HepG2 (cell line): ENCODE measurements around the gene MAGI1. TPM values are rescaled to one million over a fixed set of nuclear protein-coding genes. Genes with fewer than 3 reads are reported as not detected.

ENCODE experiments used
- ATAC-seq: fragments of 200-7000 bp; cut with Tn5 transposase; 3 replicates; pipeline ENCODE4 v1.9.1; 2020; ENCODE audit warnings: mild to moderate bottlenecking, moderate library complexity
- BruUV-seq: library from RNA; stranded (reverse); fragments of 400-500 nt; replicated peaks from 2 replicates; lab custom pipeline; 2021; lab: Mats Ljungman, UMichigan
- CTCF ChIA-PET: fragments of 300-600 bp; formaldehyde crosslinking; extraction: SDS; loops from one replicate; lab custom pipeline; 2021; ENCODE audit warnings: low total read pairs, inconsistent platforms, low intra/inter-chr PET ratio; lab: Yijun Ruan, JAX
- POLR2A ChIA-PET: fragments of 350-600 bp; sonication (Branson Sonifier 250); formaldehyde crosslinking; loops from one replicate; lab custom pipeline; 2020; ENCODE audit warnings: antibody characterized with exemption, inconsistent platforms; lab: Yijun Ruan, JAX
- DNase-seq: peaks from one replicate; pipeline ENCODE4 v3.0.0-alpha.2; 2015; ENCODE audit warnings: low spot score
- FAIRE-seq: peaks from 3 replicates; lab custom pipeline; 2011; peaks lifted over from hg19 to GRCh38; lab: Jason Lieb, UNC
- H2AFZ ChIP-seq: one replicate; pipeline ENCODE4 v1.6.1; 2011; ENCODE audit warnings: low read length, inconsistent platforms
- H3K27ac ChIP-seq: fragments of 300-600 bp; 3 replicates; pipeline ENCODE4 v1.8.0; 2011; ENCODE audit warnings: mixed run types, mild to moderate bottlenecking, mixed read lengths, low read length, inconsistent platforms; ENCODE audit not compliant: insufficient read depth; ENCODE audit errors: extremely low read length
- H3K27me3 ChIP-seq, 2 experiments: fragments of 200-600 bp in 1 of 2; 2 replicates in 1 of 2; 3 replicates in 1 of 2; pipeline versions ENCODE4 v1.6.0 to v1.8.0; 2011; ENCODE audit warnings: low read length in 2 of 2, mild to moderate bottlenecking in 2 of 2, moderate library complexity in 2 of 2, inconsistent platforms in 1 of 2; ENCODE audit not compliant: insufficient read depth in 2 of 2, control insufficient read depth in 1 of 2
- H3K36me3 ChIP-seq, 2 experiments: fragments of 200-600 bp in 1 of 2; replicated peaks in 1 of 2; 2 replicates in 1 of 2; 3 replicates in 1 of 2; pipeline versions ENCODE4 v1.5.1 to v1.8.0; 2011; ENCODE audit warnings: low read length in 2 of 2, inconsistent platforms in 1 of 2; ENCODE audit not compliant: insufficient read depth in 2 of 2, control insufficient read depth in 1 of 2
- H3K4me1 ChIP-seq: 2 replicates; pipeline ENCODE4 v1.5.1; 2012; ENCODE audit warnings: low read length, inconsistent platforms; ENCODE audit not compliant: insufficient read depth
- H3K4me2 ChIP-seq: 2 replicates; pipeline ENCODE4 v1.6.0; 2011; ENCODE audit warnings: low read depth, low read length, inconsistent platforms
- H3K4me3 ChIP-seq, 3 experiments: fragments of 200-600 bp in 1 of 3; sonication (generic), shearing (Covaris generic) in 1 of 3; replicated peaks in 1 of 3; 2 replicates each; pipeline ENCODE4 v1.5.1; 2011 to 2016; ENCODE audit warnings: low read length in 3 of 3, inconsistent platforms in 2 of 3, low read depth in 2 of 3, mild to moderate bottlenecking in 2 of 3, control low read depth in 1 of 3, mixed read lengths in 1 of 3; ENCODE audit not compliant: insufficient read depth in 1 of 3
- H3K79me2 ChIP-seq: one replicate; pipeline ENCODE4 v1.6.1; 2011; ENCODE audit warnings: low read length, inconsistent platforms; ENCODE audit not compliant: insufficient read depth
- H3K9ac ChIP-seq: 2 replicates; pipeline ENCODE4 v1.6.0; 2011; ENCODE audit warnings: mild to moderate bottlenecking, low read depth, low read length, inconsistent platforms; ENCODE audit not compliant: insufficient read depth
- H3K9me3 ChIP-seq: 2 replicates; pipeline ENCODE4 v1.5.1; 2012; ENCODE audit warnings: mild to moderate bottlenecking, low read length
- H4K20me1 ChIP-seq: 2 replicates; pipeline ENCODE4 v1.6.0; 2011; ENCODE audit warnings: inconsistent platforms, mild to moderate bottlenecking, low read length, moderate library complexity; ENCODE audit not compliant: insufficient read depth
- CBFB ChIP-seq: sonication (generic); formaldehyde crosslinking; IDR thresholded peaks from 2 replicates; pipeline ENCODE4 v1.4.0; 2020; ENCODE audit warnings: missing genetic modification reagents
- ELF3 ChIP-seq: IDR thresholded peaks from 2 replicates; pipeline ENCODE4 v1.6.1; 2016; ENCODE audit warnings: missing genetic modification reagents, missing compliant biosample characterization
- KDM2A ChIP-seq: sonication (generic); formaldehyde crosslinking; IDR thresholded peaks from 2 replicates; pipeline ENCODE4 v1.4.0; 2020; ENCODE audit warnings: low read depth, missing genetic modification reagents, borderline replicate concordance
- MED13 ChIP-seq: sonication (generic); formaldehyde crosslinking; IDR thresholded peaks from 2 replicates; pipeline ENCODE4 v1.5.0; 2020; ENCODE audit warnings: missing genetic modification reagents
- NFE2 ChIP-seq: sonication (generic); formaldehyde crosslinking; IDR thresholded peaks from 2 replicates; pipeline ENCODE4 v1.4.0; 2020; ENCODE audit warnings: missing genetic modification reagents
- SKIL ChIP-seq: sonication (generic); formaldehyde crosslinking; IDR thresholded peaks from 2 replicates; pipeline ENCODE4 v1.8.0; 2022; ENCODE audit warnings: missing genetic modification reagents, mild to moderate bottlenecking, moderate library complexity, borderline replicate concordance
- XBP1 ChIP-seq: sonication (generic); formaldehyde crosslinking; IDR thresholded peaks from 2 replicates; pipeline ENCODE4 v1.5.0; 2020; ENCODE audit warnings: missing genetic modification reagents
- ZBTB7B ChIP-seq: sonication (generic); formaldehyde crosslinking; IDR thresholded peaks from 2 replicates; pipeline ENCODE4 v1.4.0; 2020; ENCODE audit warnings: missing genetic modification reagents
- ZNF256 ChIP-seq: sonication (generic); formaldehyde crosslinking; conservative IDR thresholded peaks from 2 replicates; pipeline ENCODE4 v1.4.0; 2020; ENCODE audit warnings: missing genetic modification reagents
- ZNF350 ChIP-seq: sonication (generic); formaldehyde crosslinking; IDR thresholded peaks from 2 replicates; pipeline ENCODE4 v1.4.0; 2020; ENCODE audit warnings: mild to moderate bottlenecking, low read depth, missing genetic modification reagents, borderline replicate concordance
- ZNF605 ChIP-seq: sonication (generic); formaldehyde crosslinking; IDR thresholded peaks from 2 replicates; pipeline ENCODE4 v1.8.0; 2022; ENCODE audit warnings: mild to moderate bottlenecking, missing genetic modification reagents
- WGBS: methylation state at CpG from one replicate; pipeline ENCODE4 v1.1.6; 2017; ENCODE audit warnings: low lambda C conversion rate; 5-methylcytosine and 5-hydroxymethylcytosine counted together
- in situ Hi-C: cut with HindIII; loops from 2 replicates; pipeline ENCODE4 v1.10.0; 2017; ENCODE audit warnings: low pct_unique_long_range_greater_than_20kb; ENCODE audit not compliant: extremely low pct_ligation_motif_present
- intact Hi-C: fragments of 100-400 bp; cut with micrococcal nuclease; formaldehyde crosslinking; loops from one replicate; pipeline ENCODE4 v1.10.0; 2022; ENCODE audit not compliant: unreplicated experiment
- polyA plus RNA-seq, 8 experiments: library from polyadenylated mRNA; depleted of rRNA in 3 of 8; stranded (reverse) in 7 of 8; unstranded in 1 of 8; fragments of >200 nt; fragmentation: Illumina TruSeq in 4 of 8; extraction: Trizol in 4 of 8; gene quantifications; 2 replicates each; pipeline versions ENCODE4 v1.2.1 to v1.2.3, GENCODE V29; 2011 to 2016; ENCODE audit warnings: low read depth in 4 of 8, missing spikeins in 1 of 8, mixed read lengths in 1 of 8; ENCODE audit not compliant: insufficient read depth in 1 of 8
- total RNA-seq, 5 experiments: library from RNA; depleted of rRNA; stranded (reverse); fragments of >200 nt; fragmentation: Illumina TruSeq; extraction: Trizol; gene quantifications; 2 replicates each; pipeline ENCODE4 v1.2.3, GENCODE V29; 2016; ENCODE audit warnings: low read depth in 1 of 5
- TF ChIP-seq, protein P1 (sequence below): sonication (generic); formaldehyde crosslinking; IDR thresholded peaks from 2 replicates; pipeline ENCODE4 v1.4.0; 2020; ENCODE audit warnings: missing genetic modification reagents

The MAGI1 gene
- total and polyA plus RNA-seq, 2 of the 13 experiments (the other 11 are each of a cell fraction or from before 2014, with no cell fraction given), result 22.2 to 26.0 TPM

DNA sequence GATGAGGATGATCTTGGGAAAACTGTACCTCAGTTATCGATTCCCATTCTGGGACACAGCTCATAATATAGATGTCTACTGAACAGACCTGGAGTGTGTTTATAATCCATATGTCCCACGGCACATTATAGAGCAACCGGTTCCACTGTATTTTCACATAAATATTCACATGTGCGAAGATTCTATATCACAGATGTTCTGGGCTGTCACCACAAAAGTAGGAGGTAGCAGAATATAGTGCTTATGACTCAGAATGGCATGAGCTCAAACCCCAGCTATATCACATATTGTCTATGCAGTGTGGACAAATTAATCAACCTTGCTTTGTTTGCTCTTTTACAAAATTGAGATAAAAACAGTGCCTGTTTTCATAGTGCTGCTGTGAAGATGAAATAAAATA lies 710.6 kb downstream of the MAGI1 start:
- ChIA-PET POLR2A (no interaction called here), CTCF (no interaction called here)
- Histone ChIP-seq H3K9me3 (no peaks in the 10 kb centered on the region), H3K4me3 (no peak overlapping the region), H3K9ac (no peak overlapping the region), H4K20me1 (no peaks in the 10 kb centered on the region), H3K4me1 (peaks cover 18% of the 10 kb centered on the region), H2AFZ (no peak overlapping the region), H3K4me2 (no peak overlapping the region), H3K27ac (no peak overlapping the region), H3K27me3 (no peaks in the 10 kb centered on the region), H3K36me3 (no peaks in the 10 kb centered on the region), H3K79me2 (no peaks in the 10 kb centered on the region)
- in situ Hi-C loops, result no loop called here
- FAIRE-seq (no peak), ATAC-seq (no peak), DNase-seq (no peak)
- TF ChIP-seq ELF3, result no peak
- TF ChIP-seq ZBTB7B (CRISPR knock-in tag), result no peak
- no peak for TF ChIP-seq ZNF605
- TF ChIP-seq MED13 (CRISPR knock-in tag), result no peak
- no peak for TF ChIP-seq CBFB (CRISPR knock-in tag)
- no peak for TF ChIP-seq XBP1 (CRISPR knock-in tag)
- TF ChIP-seq ZNF350 (CRISPR knock-in tag), result no peak
- TF ChIP-seq KDM2A (CRISPR knock-in tag), result no peak
- no peak for TF ChIP-seq ZNF256
- no peak for TF ChIP-seq SKIL
- no peak for TF ChIP-seq NFE2 (CRISPR knock-in tag)
- TF ChIP-seq, protein P1, sequence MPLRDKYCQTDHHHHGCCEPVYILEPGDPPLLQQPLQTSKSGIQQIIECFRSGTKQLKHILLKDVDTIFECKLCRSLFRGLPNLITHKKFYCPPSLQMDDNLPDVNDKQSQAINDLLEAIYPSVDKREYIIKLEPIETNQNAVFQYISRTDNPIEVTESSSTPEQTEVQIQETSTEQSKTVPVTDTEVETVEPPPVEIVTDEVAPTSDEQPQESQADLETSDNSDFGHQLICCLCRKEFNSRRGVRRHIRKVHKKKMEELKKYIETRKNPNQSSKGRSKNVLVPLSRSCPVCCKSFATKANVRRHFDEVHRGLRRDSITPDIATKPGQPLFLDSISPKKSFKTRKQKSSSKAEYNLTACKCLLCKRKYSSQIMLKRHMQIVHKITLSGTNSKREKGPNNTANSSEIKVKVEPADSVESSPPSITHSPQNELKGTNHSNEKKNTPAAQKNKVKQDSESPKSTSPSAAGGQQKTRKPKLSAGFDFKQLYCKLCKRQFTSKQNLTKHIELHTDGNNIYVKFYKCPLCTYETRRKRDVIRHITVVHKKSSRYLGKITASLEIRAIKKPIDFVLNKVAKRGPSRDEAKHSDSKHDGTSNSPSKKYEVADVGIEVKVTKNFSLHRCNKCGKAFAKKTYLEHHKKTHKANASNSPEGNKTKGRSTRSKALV (CRISPR knock-in tag), result no peak
- intact Hi-C loops, result no loop called here
- WGBS, result 77% methylated on average over 4 of the region's 4 CpGs
- no TSS peak for BruUV-seq
